CD4-positive, alpha-beta T cell treated with Interleukin-15 for 4 hours (primary cell): ENCODE measurements around the gene EHF.
A peak's percentile ranks its signal among the peaks of the same experiment; 100 is the strongest.
"Not testable (repeated sequence)": the region's sequence is repeated elsewhere in the genome, so short reads cannot be mapped to it uniquely, and the experiment has no call there.

Experiments used
- DNase-seq: peaks from one replicate; pipeline ENCODE4 v3.0.0-alpha.2; 2020; ENCODE audit warnings: low spot score

Gene EHF

GRCh38 chr11:34620820-34621792 lies at the start of gene EHF:
EHF (plus strand) TSS chr11:34621093; CDS start chr11:34642631, 21,538 bp downstream.
- DNase-seq, result no peak

GRCh38 chr11:34573537-34573936 lies 47.4 kb upstream of the EHF start:
- DNase-seq, result no peak

GRCh38 chr11:34575261-34575660 lies 45.6 kb upstream of the EHF start:
- DNase-seq, result no peak

DNA sequence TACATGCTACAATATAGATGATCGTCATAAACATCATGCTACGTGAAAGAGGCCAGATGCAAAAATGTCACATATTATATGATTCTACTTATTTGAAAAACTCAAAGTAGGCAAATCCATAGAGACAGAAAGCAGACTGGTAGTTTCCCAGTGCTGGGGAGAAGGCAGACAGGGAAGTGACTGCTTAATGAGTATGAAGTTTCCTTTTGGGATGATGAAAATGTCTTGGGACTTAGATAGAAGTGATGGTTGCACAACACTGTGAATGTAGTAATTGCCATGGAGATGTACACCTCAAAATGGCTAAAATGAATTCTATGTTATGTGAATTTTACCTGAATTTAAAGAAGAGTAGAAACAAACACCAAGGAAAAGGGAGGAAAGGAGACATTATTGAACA lies 45.2 kb upstream of the EHF start:
- no peak for DNase-seq

- no peak for DNase-seq
Measured at GRCh38 chr11:34576331-34576730, 44.6 kb upstream of the EHF start.

- no peak for DNase-seq
Measured at GRCh38 chr11:34583818-34584217, 37.1 kb upstream of the EHF start.

- no peak for DNase-seq
Measured at GRCh38 chr11:34585304-34585734, 35.6 kb upstream of the EHF start.

- DNase-seq, result peak; percentile 24
Measured at GRCh38 chr11:34585735-34586487, 35.0 kb upstream of the EHF start.

- no peak for DNase-seq
Measured at GRCh38 chr11:34586488-34587281, 34.2 kb upstream of the EHF start.

DNA sequence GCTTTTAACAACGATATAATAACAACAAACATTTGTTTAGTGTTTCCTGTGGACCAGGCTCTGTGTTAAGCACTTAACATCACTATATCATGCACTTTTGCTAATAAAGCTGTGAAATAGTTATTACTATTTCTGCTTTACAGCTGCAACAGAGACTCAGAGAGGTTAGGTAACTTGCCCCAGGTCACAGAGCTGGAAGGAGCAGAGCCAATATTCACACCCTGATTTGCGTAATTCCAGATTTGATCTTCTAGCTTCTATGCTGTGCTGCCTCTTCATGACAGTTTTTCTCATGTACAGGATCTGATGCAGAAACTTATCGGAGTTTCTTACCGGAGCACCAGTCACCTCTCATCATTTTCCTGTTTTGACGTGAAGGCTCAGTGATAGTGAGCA lies 33.6 kb upstream of the EHF start:
- no peak for DNase-seq

- no peak for DNase-seq
Measured at GRCh38 chr11:34588023-34588422, 32.9 kb upstream of the EHF start.

GRCh38 chr11:34588701-34589100 lies 32.2 kb upstream of the EHF start:
- DNase-seq, result no peak

- not testable (repeated sequence) for DNase-seq
Measured at GRCh38 chr11:34589177-34589576, 31.7 kb upstream of the EHF start.

GRCh38 chr11:34593085-34593484 lies 27.8 kb upstream of the EHF start:
- no peak for DNase-seq

DNA sequence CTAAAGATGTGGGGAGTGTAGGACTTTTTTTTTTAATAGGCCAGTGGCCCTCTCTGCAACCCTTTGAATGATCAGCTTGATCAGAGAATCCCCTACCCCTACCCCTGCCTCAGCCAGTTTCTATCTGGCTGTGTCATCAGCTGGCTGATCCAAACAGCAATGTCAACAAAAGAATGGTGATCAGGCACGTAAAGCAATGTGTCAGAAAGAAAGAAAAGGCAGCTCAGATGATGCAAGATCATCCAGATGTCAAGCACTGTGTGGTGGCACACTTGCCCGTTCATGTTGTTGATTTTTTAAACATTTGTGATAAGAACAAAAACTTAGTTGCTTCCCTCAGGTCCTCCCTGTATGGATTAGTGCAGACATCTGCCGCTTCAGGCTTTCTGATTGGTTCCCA lies 26.3 kb upstream of the EHF start:
- no peak for DNase-seq

DNA sequence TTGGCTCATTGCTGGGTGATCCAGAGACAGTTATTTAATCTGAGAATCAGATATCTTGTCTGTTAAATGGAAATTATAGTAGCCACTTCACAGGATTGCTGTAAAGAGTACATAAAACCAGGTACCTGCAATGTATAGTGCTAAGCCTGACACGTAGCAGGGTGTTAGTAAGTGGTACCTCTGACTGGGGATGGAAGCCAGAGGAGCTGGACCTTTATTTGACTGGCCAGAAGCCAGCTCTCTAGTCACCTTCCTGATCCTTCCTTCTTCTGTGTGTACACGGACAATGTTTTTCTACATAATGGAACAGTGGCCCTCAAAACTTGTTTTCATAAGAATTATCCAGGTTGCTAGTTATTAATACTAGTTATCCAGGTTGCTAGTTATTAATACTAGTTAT lies 25.5 kb upstream of the EHF start:
- no peak for DNase-seq

DNA sequence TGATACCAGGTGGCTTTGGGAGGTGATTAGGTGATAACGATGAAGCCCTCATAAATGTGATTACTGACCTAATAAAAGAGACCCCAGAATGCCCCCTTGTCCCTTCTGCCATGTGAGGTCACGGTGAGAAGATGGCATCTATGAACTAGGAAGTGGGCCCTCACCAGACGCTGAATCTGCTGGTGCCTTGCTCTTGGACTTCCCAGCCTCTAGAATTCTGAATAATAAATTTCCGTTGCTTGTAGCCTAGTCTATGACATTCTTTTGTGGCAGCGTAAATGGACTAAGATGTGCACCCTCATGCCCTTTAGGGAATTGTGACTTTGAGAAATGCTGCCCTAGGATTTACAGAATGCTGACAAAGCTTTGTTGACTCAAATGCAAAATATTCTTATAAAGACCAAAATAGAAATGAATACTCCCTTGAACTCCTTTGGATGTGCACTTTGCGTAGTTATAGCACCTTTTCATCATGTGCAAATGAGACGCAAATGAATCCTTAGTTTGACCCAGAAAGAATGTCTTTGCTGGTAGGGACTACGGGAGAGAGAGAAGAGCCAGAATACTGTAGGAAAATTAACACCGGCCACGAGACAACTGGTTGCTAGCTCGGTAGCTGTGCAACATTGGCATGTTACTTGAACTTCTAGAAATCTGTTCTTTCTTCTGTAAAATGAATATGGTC lies 24.8 kb upstream of the EHF start:
- no peak for DNase-seq

GRCh38 chr11:34599406-34599945 lies 21.4 kb upstream of the EHF start:
- no peak for DNase-seq

- no peak for DNase-seq
Measured at GRCh38 chr11:34600339-34601084, 20.4 kb upstream of the EHF start.

- no peak for DNase-seq
Measured at GRCh38 chr11:34601085-34601444, 19.8 kb upstream of the EHF start.

- no peak for DNase-seq
Measured at GRCh38 chr11:34601609-34602008, 19.3 kb upstream of the EHF start.
